GM18951 (cell line): ENCODE data around the gene TTPAL.

Experiments
- POLR2A ChIP-seq: IDR thresholded peaks from 4 replicates; pipeline ENCODE4 v1.6.1; 2011; ENCODE audit warnings: mild to moderate bottlenecking; ENCODE audit not compliant: insufficient read length, insufficient read depth; ENCODE audit errors: extremely low read depth
- in situ Hi-C: fragments of 300-500 bp; cut with MboI; formaldehyde crosslinking; loops from one replicate; pipeline ENCODE4 v1.12.0; 2022; ENCODE audit warnings: low sequenced_read_pairs, mixed read lengths, inconsistent platforms; ENCODE audit not compliant: unreplicated experiment

Gene TTPAL

DNA sequence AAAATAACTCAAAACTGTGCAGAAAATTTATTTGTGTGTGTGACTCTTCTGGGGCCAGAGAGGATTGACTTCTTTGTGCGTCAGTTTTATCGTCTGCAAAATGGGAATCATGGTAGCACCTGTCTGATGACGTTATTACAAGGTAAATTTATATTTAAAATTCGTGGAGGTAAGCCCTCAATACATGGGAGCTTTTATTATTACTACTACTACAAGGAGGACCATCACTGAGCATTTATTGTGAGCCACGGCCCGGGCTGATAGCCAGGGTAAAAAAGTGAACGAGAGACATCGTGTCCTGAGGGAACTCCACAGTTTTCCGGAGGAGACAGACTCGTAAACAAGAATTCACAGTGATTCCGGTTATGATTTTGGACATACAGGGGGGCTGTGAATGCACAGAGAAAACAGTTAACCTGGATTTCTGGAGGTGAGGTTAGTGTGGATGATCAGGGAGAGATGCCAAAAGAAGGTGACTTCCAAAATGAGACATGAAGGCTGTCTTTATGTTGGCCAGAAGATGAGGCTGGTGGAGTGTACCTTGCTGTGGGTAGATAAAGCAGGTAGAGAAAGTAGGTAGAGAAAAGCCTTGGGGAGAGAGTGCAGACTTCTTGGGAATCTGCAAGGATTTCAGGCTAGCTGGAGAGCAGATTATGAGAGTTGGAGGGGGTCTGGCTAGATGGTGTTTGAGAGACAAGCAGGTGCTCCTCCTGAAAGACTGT is 56.7 kb downstream of the TTPAL start:
- in situ Hi-C loops: no loop called here
- TF ChIP-seq POLR2A: no peak

DNA sequence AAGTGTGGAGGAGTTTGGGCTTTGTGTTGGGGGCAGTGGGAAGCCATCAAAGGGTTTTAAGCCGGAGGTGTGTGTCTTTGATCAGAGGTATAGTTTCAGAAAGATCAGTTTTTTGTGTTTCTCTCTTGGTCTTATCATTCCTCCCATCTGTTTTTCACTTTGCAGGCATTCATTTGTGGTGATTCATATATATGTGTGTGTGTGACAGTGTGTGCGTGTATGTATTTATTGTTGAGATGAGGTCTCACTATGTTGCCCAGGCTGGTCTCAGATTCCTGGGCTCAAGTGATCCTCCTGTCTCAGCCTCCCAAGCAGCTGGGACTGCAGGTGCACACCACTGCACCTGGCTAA is 57.3 kb downstream of the TTPAL start:
- no peak for TF ChIP-seq POLR2A
- in situ Hi-C loops: no loop called here

DNA sequence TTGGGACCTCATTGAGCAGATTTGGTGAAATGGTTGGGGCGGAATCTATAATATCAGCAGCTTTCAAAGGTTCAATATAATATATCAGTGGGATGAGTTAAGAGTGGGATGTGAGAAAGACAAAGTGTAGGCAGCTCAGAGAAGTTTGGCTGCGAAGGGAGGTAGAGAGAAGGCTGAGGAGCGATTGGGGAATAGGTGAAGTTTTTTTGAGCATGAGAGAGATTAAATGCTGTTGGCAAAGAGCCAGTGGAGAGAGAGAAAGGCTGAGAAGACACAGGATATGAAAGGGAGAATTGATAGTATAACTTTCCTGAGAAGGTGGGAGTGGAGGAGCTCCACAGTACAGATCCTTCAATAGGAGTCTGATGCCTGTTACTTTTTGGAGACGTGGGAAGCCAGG is 58.3 kb downstream of the TTPAL start:
- in situ Hi-C loops: no loop called here
- TF ChIP-seq POLR2A: no peak

GRCh38 chr20:44536175-44536574 is 60.5 kb downstream of the TTPAL start:
- TF ChIP-seq POLR2A: no peak
- in situ Hi-C loops: no loop called here

DNA sequence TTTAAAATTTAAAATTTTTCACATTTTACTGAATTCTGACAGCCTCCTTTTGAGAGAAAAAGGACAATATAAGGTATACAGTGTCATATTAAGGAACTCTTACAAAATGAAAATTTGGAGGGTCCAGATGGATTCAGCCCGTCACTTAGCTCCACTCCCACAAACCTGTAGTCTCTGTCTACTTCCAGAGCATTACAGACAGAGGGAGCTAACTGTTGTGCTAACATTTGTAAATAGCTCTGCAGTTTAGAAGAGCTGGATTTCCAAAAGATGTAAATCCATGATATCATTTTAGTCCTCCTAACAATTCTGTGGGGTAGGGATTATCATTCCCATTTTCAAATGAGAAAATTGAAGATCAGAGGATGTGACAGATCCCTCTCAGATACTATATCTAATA is 62.3 kb downstream of the TTPAL start:
- TF ChIP-seq POLR2A: no peak
- in situ Hi-C loops: no loop called here

GRCh38 chr20:44540834-44541233 is 65.2 kb downstream of the TTPAL start:
- in situ Hi-C loops: no loop called here

DNA sequence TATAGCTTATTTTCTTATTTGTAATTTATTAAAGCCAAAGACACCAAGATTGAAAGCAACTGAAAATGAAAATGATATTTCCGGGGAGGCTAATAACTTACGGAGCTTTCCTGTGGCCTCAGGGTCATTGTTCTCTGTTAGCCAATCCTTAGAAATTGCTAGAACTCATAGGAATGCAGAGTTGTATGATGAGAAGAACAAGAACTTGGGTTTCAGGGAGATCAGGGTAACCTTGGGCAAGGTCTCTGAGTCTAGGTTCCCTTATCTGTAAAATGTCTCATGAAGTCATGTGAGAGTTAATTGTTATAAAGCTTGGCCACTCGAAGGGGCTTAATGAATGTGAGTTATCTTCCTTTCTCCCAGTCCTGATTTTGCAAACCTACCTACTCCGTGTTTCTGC is 66.3 kb downstream of the TTPAL start:
- in situ Hi-C loops: no loop called here
- TF ChIP-seq POLR2A: no peak

More at GRCh38 chr20:44540834-44541233, 65.2 kb downstream of the TTPAL start:
- no peak for TF ChIP-seq POLR2A

DNA sequence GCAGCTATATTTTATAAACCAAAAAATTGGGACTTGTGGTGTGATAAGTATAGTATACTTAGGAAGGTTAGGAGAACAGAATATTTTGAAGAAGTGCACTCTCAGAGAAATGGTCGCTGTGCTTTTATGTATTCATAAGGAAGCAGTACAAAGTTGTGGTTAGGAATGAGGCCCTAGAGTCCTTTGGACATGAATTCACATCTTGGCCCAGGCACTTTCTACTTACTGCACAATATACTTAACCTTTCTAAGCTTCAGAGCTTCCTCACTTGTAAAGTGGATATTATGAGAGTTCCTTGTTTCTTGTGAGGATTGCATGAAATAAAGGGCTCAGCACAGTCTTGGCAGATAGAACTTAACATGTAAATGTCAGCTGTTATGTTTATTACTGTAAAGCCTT is 67.2 kb downstream of the TTPAL start:
- TF ChIP-seq POLR2A: no peak
- in situ Hi-C loops: no loop called here

GRCh38 chr20:44543358-44543757 is 67.7 kb downstream of the TTPAL start:
- no peak for TF ChIP-seq POLR2A
- in situ Hi-C loops: no loop called here
